Kidney glomerular epithelial cell (primary cell): Measurements from ENCODE around the gene CCDC28B.

Experiments used
- DNase-seq: peaks from one replicate; lab custom pipeline; 2025; lab: John Stamatoyannopoulos, UW

The CCDC28B gene

DNA sequence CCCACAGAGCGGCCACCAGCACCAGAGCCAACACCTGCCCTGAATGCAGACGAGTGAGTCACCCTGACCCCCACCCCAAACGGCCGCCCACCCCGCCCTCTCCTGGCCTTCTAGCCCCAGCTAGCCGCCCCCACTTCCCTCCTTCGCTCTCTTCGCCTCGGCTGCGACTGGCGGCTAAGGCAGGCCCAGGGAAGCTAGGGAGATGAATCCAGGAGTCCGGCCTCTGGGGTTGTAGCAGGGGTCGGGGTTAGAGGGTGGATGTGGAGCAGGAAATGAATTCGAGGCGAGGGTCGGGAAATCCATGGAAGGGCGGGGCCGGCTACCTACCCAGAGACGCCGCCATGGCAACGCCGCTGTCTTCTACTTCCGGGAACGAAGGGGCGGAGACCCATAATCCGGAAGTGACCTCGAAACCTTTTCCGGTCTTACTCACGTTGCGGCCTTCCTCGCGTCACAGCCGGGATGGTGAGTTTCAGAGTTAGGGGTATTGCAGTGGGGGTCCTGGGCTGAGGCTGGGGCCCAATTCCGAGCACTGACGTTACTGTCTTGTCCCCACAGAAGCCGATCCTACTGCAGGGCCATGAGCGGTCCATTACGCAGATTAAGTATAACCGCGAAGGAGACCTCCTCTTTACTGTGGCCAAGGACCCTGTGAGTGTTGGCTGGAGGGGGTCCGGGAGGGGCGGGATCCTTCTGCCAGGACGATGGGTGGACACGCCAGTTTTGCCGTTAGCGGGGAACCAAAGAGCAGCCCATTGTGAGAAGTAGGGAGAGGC, 21.8 kb downstream of the CCDC28B start, which contains the start of the genes EIF3I and TMEM234:
TSS of gene EIF3I (plus strand) at position 428 of the 776 bp plus-strand sequence. CDS start at position 463, 35 bp downstream.
TSS of gene TMEM234 (minus strand) at position 374 of the 776 bp plus-strand sequence. CDS start at position 343, 31 bp downstream.
- DNase-seq: peak; percentile 78

DNA sequence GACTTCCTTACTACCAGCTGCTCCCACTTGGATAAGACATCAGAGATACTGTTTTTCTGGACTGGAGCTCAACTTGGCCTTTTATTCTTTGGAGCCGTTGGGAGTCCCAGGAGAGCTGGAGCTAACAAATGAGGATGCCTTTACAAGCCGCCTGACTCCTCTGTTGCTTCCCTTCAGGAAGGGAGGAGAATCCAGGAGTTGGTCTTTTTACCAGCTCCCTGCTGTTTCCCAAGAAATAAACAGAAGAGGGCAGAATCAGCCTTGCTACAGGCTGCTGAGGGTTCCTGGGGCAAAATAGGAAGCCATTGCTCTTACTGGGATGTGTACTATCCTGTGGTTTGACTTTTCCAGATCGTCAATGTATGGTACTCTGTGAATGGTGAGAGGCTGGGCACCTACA, 23.3 kb downstream of the CCDC28B start:
- no peak for DNase-seq

- no peak for DNase-seq
Observed at GRCh38 chr1:32224285-32224684, 23.9 kb downstream of the CCDC28B start.

- no peak for DNase-seq
Observed at GRCh38 chr1:32228771-32229170, 28.4 kb downstream of the CCDC28B start.

- DNase-seq: no peak
Observed at GRCh38 chr1:32231843-32232432, 31.5 kb downstream of the CCDC28B start.

GRCh38 chr1:32232558-32233304, 32.3 kb downstream of the CCDC28B start:
- DNase-seq: no peak

DNA sequence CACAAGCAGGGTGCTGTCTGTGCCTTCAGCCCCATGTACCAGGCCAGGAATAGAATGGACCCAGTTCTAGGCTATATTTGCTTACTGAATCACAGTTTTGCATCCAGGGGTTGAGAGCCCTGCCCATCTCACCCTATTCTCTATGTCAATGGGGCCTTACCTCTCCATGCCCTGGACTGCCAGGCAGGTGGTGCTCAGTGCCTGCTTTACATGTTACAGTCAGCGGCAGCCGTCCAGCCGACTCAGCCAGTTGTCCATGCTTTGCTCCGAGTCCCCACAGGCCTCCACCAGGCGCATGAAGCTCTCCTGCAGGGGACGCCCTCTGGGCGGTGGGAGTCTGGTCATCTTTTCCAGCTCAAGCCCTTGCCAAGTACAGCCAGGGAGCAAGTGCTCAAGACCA, 34.4 kb downstream of the CCDC28B start:
- no peak for DNase-seq

DNA sequence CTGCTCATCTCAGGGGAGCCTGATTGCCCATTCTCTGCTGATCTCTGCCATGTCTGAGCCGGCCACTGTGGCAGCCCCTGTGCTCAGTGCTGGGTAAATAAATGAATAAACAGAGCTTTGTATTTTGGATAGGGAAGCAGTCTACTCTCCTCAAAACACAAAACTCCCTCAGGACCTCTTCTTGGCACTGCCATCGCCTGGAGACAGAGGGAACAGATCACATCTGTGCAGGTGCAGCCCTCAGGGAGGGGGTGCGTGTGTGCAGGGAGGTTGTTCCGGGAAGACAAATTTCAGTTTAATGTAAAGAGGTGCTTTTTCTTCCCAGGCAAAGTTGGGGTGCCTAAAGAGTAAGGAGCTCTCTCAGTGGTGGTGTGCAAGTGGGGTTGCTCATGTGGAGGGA, 38.9 kb downstream of the CCDC28B start:
- no peak for DNase-seq

DNA sequence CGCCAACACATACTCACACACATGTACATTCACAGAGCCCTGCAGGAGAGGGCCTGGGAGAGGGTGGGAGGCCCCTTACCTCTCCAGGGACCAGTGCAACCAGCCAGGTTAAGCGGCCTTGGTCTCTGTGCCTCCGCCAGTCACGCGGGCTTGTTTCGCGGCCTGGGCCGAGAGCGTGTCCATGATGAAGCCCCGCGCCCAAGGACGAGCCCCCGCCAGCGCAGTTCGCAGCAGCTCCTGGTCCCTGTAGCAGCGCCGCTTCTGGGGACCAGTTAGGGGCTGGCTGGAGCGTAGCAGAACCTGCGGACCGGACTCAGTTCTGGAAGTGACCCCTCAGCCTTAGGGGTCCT, 39.4 kb downstream of the CCDC28B start:
- no peak for DNase-seq

GRCh38 chr1:32240140-32240951, 40.0 kb downstream of the CCDC28B start:
- DNase-seq: no peak

DNA sequence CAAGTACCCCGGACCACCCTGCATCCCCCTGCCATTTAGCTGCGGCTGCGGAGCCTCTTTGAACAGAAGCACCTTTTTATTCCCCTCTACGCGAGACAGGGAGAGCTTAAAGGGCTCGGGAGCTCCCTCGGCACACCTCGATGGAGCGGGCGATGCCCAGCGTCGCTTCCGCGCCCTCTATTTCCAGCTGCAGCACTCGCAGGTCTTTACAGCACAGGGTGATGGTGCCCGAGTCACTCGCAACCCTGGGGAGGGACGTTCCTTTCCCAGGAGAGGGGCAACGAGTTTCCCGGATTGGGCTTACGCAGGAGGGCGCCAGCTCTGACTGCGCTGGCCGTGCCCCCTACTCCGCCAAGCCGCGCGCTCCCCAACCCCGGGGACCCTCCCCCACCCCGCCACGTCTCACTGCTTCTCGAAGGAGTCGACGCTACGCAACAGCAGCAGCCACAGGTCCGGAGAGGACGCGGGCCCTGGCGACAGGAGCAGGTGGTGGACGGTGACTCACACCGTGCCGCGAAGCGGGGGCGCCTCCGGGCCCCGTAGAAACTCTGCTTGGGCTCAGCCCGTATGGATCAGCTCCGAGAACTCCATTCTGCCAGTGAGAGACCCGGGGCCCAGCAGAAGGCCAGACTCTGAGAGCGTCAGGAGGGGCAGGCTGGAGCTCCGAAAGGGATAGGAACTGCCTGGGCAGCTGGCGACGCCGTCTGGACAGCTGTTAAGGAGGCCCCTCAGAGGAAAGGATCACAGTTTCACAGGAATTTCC, 40.8 kb downstream of the CCDC28B start:
- no peak for DNase-seq

DNA sequence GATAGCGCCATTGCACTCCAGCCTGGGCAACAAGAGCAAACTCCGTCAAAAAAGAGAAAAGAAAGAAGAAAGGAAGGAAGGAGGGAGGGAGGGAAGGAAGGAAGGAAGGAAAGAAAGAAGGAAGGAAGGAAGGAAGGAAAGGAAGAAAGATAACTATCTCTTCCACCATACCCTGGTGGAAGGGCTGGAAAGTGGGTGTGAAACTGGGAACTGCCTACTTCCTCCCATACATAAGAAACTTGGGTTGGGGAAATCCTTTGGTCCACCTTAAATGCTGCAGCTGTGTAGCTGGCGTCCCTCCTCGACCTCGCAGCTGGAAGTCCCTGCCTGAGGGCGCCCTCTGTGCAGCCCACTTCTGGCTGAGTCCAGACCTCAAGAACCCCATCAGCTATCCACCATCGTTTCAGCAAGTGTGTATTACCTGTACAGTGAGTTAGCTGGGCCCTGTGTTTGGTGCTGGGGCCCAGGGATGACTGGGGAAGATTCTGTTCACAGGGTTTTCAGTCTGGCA, 42.0 kb downstream of the CCDC28B start:
- DNase-seq: no peak

DNA sequence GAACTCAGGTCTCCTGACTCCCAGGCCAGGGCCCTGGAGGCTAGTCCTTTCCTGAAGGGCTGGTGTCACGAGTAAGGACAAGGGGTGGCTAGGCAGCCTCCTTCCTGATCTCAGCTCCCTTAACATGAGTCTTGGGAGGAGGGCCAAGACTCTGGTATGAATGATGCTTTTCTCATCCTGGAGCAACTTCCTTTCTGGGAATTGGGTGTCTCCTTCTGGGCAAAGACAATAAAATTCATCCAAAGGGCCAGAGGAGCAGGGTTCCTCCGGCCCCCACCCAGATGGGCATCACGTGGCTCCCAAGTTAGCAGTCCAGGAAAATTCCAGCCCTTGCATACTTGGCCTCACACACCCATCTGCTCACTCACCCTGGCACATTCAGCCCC, 46.5 kb downstream of the CCDC28B start, which contains the start of gene FAM167B:
TSS of gene FAM167B (plus strand) at position 335 of the 386 bp plus-strand sequence. CDS start 200 bp downstream, outside the sequence.
- no peak for DNase-seq

- no peak for DNase-seq
Observed at GRCh38 chr1:32247452-32247851, 47.1 kb downstream of the CCDC28B start.

GRCh38 chr1:32247983-32248889, 47.8 kb downstream of the CCDC28B start:
- peak; percentile 17 for DNase-seq

- DNase-seq: peak; percentile 45
Observed at GRCh38 chr1:32249831-32250525, 49.6 kb downstream of the CCDC28B start.

- no peak for DNase-seq
Observed at GRCh38 chr1:32250893-32251716, 50.7 kb downstream of the CCDC28B start, which contains the start of gene LCK. Gene LCK (plus strand): TSS chr1:32251265. CDS start chr1:32274330, 23,065 bp downstream.
